HG02623 (cell line): ENCODE data around the gene IL25.
"Not testable (repeated sequence)": the region's sequence is repeated elsewhere in the genome, so short reads cannot be mapped to it uniquely, and the experiment has no call there.

Experiments used
- ATAC-seq: cut with Tn5 transposase; IDR thresholded peaks from one replicate; pipeline ENCODE4 v1.9.1; 2021; ENCODE audit warnings: moderate library complexity; ENCODE audit not compliant: unreplicated experiment

The IL25 gene

GRCh38 chr14:23371865-23372264 lies 744 bp upstream of the IL25 start:
- ATAC-seq = no peak

GRCh38 chr14:23373041-23373440 lies 432 bp downstream of the IL25 start:
- ATAC-seq = no peak

GRCh38 chr14:23375527-23376251 lies 3.1 kb downstream of the IL25 start:
- ATAC-seq = no peak

DNA sequence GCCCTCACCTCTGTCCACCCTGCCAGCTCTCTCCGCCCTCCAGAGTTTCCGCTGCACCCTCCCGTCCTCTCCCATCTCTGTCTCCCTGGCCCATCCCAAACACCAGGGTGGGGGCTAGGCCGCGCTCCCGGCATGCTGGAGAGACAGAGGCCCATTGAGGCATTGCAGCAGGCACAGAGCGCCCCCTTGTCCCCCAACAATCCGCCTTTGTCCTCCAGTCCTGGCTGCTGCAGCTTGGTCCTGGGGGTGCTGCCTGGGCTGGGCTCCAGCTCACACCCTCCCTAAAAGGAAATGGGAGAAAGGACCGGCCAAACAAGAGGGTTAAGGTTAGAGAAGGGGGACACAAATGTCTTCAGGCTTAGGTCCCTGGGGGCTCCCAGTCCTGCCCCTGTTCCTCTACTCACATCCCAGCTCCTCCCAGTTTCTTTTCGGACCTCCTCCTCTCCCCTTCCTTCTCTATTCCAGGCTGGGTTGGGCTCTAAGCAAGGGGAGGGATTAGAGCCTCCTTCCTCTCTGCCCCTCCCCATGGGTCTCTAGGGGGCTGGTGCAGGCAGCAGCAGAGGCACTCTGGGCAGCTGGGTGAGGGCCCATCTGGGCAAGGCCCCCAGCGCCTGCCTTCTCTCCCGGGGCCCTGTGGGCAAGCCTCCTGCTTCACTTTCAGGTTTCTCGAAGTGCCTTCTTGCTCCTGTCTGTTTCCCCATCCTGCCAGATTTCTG lies 4.0 kb downstream of the IL25 start, which contains the start of gene CMTM5:
CMTM5 (plus strand) TSS at position 565 of the 716 bp plus-strand sequence. CDS start 206 bp downstream, outside the sequence.
- ATAC-seq = no peak

- ATAC-seq = no peak
These were observed 4.6 kb downstream of the IL25 start for GRCh38 chr14:23377198-23377550.

DNA sequence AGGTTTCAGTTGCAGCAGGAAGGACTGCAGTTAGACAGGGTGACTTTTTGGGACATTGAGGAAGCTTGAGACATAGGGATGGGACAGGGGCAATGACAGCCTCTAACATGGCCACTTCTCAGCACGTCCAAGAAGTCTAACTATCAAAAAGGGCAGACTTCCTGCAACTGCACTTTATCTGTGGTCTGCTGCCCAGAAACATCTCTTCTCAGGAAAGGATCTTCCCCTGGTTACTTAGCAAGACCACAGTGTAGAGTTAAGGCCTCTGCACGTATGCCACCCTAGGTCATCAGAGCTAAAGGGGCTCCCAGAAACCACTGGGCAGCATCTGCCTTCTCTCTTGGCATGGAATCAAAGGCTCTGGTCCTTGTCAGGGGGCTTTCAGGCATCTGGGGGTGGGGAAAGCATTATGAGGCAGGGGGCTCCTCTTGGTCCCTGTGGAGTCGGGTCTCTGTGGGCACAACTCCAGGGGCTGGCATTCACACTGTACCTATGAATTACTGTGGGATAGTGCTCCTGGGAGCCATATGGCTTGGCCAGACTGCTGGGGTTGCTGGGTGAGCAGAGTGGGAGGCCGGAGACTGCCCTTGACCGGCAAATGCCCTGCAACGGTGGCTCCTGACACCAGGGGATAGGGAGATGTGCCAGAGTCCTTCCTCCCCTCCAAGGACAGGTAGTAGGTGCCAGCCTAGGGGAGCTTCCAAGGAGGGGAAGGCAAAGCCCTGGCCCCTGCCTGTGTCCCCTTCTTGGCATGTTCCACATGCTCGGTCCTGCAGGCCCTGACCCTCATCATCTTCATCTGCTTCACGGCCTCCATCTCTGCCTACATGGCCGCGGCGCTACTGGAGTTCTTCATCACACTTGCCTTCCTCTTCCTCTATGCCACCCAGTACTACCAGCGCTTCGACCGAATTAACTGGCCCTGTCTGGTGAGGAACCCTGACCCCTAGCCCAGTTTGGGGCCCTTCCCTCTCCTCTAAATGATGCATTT lies 5.3 kb downstream of the IL25 start:
- no peak for ATAC-seq

GRCh38 chr14:23378612-23379220 lies 6.1 kb downstream of the IL25 start:
- ATAC-seq = no peak

DNA sequence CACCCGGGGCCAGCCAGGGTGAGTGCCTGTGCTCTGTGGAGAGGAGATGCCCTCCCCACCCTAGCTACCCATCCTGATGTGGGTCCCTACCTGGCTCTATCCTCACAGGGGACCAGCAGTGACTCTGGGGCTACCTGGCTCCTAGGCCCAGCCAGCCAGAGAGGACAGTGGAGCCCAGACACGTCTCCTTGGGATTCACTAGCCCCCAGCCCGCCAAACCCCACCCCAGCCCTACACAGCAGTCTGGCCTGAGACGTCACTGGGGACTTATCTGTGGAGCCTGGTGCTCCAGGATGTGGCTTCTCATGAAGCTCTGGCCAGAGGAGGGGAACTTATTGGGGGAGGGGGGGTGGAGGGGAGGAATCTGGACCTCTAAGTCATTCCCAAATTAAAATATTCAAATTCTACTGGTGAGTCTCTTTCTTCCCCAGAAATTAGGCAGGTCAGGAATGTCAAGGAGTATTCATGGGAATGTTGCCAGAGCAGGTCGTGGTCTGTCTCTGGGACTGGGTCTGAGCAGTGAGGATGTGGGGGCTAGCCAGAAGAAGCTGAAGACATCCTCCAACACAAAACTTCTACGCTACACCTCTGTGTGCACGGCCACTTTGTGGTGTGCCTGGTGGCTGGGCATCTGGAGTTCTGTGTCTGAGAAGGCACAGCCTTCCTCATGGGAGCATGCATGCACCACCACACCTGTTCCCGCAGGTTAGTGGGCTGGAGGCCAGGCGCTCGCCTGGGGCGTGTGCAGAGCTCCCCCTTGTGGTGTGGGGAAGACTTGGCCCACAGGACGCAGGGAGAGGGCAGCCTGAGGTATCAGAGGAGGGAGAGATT lies 7.0 kb downstream of the IL25 start:
- ATAC-seq = no peak

- ATAC-seq = no peak
These were observed 7.7 kb downstream of the IL25 start for GRCh38 chr14:23380197-23380914.

DNA sequence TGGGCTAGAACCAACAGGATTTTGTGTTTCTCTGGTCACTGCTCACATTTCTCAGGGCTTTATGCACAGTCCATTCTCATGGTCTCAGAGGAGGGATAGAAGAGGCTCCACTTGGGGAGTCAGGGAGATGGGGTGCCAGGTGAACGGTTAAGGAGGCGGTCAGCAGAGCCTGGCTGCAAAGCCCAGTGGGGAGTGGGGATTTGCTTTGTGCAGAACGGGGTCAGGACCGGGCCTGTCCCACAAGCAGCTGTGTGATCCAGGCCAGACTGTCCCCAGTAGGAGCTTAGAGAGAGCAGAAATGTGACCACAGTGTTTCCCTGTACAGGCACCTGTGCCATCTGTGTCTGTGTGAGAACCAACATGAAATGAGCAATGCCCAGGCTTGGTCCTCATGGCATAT lies 8.4 kb downstream of the IL25 start:
- no peak for ATAC-seq

- ATAC-seq = no peak
These were observed 9.3 kb downstream of the IL25 start for GRCh38 chr14:23381871-23382270.

- no peak for ATAC-seq
These were observed 9.7 kb downstream of the IL25 start for GRCh38 chr14:23382276-23382675.

DNA sequence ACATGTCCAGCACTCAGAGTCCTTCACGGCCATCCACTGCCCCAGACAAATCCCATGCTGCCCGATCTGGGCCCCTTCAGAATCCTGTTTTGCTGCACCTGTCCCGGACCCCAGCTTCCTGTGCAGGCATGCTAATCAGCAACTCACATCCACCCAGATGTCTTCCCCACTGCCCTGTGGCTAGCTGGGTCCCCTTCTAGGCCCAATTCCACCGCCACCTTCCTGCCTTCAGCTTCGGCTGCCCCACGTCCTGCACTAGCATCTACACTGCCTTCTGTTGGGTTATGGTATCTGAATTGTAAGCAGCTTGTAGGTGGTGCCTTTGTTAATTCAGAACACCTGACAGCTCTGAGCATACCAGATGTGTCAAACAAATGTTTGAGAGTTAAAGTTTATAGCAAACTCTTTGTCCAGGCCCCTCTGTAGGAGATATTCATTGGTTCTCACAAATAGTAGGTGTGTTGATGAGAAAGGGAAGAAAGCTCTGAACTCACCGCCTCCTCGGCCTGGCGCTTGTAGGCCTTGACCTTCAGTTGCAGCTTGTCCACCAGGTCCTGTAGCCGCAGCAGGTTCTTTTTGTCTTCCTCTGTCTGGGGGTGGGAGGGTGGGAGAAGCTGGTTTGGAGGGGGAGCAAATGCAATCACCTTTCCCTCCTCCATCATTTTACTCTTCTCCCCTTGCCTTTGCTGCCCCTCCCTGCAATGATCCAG lies 10.3 kb downstream of the IL25 start:
- ATAC-seq = no peak

GRCh38 chr14:23384364-23385080 lies 11.9 kb downstream of the IL25 start:
- ATAC-seq = no peak

DNA sequence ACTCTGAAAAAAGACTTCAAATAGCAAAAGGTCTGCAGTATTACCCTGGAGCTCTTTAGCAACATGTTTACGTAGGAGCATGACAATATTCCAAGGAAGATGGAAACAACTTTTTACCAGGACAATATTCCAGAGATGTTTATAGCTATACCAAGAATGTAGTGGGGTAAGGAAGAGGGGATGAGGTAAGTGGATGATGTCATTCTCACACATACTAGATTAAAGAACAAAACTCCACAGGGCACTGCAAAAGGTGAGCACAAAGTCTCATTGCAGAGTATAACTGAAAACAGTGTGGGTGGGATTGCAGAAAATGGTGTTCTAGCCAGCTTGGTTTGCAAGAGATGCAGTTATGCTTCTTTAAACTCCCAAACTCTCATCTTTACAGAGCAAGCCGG lies 12.6 kb downstream of the IL25 start:
- no peak for ATAC-seq

DNA sequence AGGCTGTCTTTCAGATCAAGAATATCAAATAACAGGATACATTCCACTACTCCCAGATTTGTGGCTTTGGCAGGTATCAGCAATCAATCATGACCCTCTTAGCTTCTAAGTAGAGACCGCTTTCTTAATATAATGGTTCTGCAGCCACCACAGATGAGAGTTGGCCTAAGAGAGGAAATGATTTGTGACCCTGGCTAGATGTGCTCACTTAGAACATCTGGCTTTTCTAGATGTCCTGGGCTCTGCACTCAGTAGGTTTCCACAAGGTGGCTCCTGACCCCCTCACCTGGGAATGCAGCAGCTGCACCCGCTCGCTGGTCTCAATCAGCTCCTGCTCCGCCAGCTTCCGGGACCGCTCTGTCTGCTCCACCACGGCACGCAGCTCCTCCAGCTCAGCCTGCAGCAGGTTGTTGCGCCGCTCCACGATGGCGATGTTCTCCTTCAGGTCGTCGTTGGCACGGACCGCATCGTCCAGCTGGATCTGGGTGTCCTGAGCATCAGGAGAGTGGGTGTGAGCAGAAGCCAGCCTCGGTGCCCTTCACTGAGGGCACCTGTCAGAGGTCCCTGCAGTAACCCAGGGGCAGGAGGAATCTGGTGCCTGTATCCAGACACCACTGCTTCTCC lies 13.1 kb downstream of the IL25 start:
- ATAC-seq = no peak

GRCh38 chr14:23386266-23386657 lies 13.7 kb downstream of the IL25 start:
- ATAC-seq = not testable (repeated sequence)

DNA sequence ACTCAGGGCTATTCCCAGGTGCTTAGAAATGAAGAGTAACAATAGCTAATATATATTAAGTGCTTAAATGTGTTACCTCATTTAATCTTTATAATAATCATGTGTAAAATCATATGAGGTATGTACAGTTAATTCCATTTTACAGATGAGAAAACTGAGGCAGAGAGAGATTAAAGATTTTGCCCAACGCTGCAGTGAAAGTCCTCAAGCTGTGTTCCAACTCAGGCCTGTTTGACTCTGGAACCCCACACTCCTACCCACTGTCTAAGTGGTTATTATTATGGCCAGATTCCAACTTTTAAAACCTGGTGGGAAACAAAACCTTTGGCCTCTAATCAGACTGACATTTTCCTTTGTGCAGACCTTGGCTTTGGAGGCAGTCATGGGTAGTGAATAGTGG lies 14.4 kb downstream of the IL25 start:
- no peak for ATAC-seq
